ENCODE data around the gene EFNA5. TPM values are rescaled to one million over a fixed set of nuclear protein-coding genes. Genes with fewer than 3 reads are reported as not detected.

Gene EFNA5
- polyA plus RNA-seq, 1 donor (not counting 4 experiments of a cell fraction or from before 2014, with no cell fraction given): 4.8 TPM

GRCh38 chr5:107469064-107469463 lies 201.7 kb downstream of the EFNA5 start:
- Histone ChIP-seq H3K9ac (ENCODE audit: control insufficient read depth, extremely low read depth, insufficient read depth, low read length) (peak overlapping the region; percentile 48), H3K79me2 (ENCODE audit: control insufficient read depth, insufficient read depth, low read length) (peaks cover 2% of the 10 kb centered on the region), H3K4me1 (ENCODE audit: control insufficient read depth, extremely low read depth, insufficient read depth, low read length) (peaks cover 76% of the 10 kb centered on the region), H3K9me1 (ENCODE audit: control insufficient read depth, extremely low read depth, insufficient read depth, low read length) (no peaks in the 10 kb centered on the region), H4K20me1 (ENCODE audit: control insufficient read depth, extremely low read depth, insufficient read depth, low read length) (no peaks in the 10 kb centered on the region), H3K36me3 (ENCODE audit: control insufficient read depth in 2 of 2, extremely low read depth in 1 of 2, insufficient read depth in 2 of 2, low read length in 2 of 2) (no peaks in the 10 kb centered on the region), H3K4me3 (ENCODE audit: control insufficient read depth in 2 of 3, extremely low read depth in 1 of 3, insufficient read depth in 2 of 3, low read depth in 1 of 3, low read length in 3 of 3) (no peak overlapping the region), H3K9me3 (ENCODE audit: control insufficient read depth, low read depth, low read length) (no peaks in the 10 kb centered on the region), H3K27ac (ENCODE audit: control insufficient read depth, insufficient read depth, low read length) (peak overlapping the region; percentile 87), H3K4me2 (ENCODE audit: control insufficient read depth, extremely low read depth, insufficient read depth, low read depth, low read length) (peak overlapping the region; percentile 83), H3K27me3 (ENCODE audit: control insufficient read depth, extremely low read depth, insufficient read depth, low read length) (no peaks in the 10 kb centered on the region), H2AFZ (ENCODE audit: control insufficient read depth, low read length) (no peak overlapping the region)
- DNase-seq (ENCODE audit: low read depth, low spot score) (no peak), FAIRE-seq (no peak)
- dilution Hi-C loops (cut with MboI; ENCODE audit: extremely low pct_ligation_motif_present, low sequenced_read_pairs): no loop called here
- TF ChIP-seq CTCF (optimal IDR thresholded peaks at IDR 0.05 in 1 of 3, IDR thresholded peaks at IDR 0.05 in 1 of 3, conservative IDR thresholded peaks at IDR 0.05 in 1 of 3; ENCODE audit: extremely low read depth in 1 of 3, insufficient read depth in 2 of 3, low read length in 3 of 3) (no peak), EZH2 (IDR thresholded peaks at IDR 0.05; ENCODE audit: low read length) (no peak)

GRCh38 chr5:107468276-107468675 lies 202.5 kb downstream of the EFNA5 start:
- no peak overlapping the region for H3K4me3 ChIP-seq (ENCODE audit: control insufficient read depth in 2 of 3, extremely low read depth in 1 of 3, insufficient read depth in 2 of 3, low read depth in 1 of 3, low read length in 3 of 3)
- peaks cover 2% of the 10 kb centered on the region for H3K79me2 ChIP-seq (ENCODE audit: control insufficient read depth, insufficient read depth, low read length)
- no peaks in the 10 kb centered on the region for H3K36me3 ChIP-seq (ENCODE audit: control insufficient read depth in 2 of 2, extremely low read depth in 1 of 2, insufficient read depth in 2 of 2, low read length in 2 of 2)
- H3K9me1 ChIP-seq (ENCODE audit: control insufficient read depth, extremely low read depth, insufficient read depth, low read length): no peaks in the 10 kb centered on the region
- TF ChIP-seq CTCF (optimal IDR thresholded peaks at IDR 0.05 in 1 of 3, IDR thresholded peaks at IDR 0.05 in 1 of 3, conservative IDR thresholded peaks at IDR 0.05 in 1 of 3; ENCODE audit: extremely low read depth in 1 of 3, insufficient read depth in 2 of 3, low read length in 3 of 3) (no peak), EZH2 (IDR thresholded peaks at IDR 0.05; ENCODE audit: low read length) (no peak)
- peak overlapping the region; percentile 87 for H3K27ac ChIP-seq (ENCODE audit: control insufficient read depth, insufficient read depth, low read length)
- H3K4me1 ChIP-seq (ENCODE audit: control insufficient read depth, extremely low read depth, insufficient read depth, low read length): peaks cover 68% of the 10 kb centered on the region
- DNase-seq (ENCODE audit: low read depth, low spot score) (no peak), FAIRE-seq (peak; percentile 43)
- H3K9me3 ChIP-seq (ENCODE audit: control insufficient read depth, low read depth, low read length): no peaks in the 10 kb centered on the region
- no peaks in the 10 kb centered on the region for H3K27me3 ChIP-seq (ENCODE audit: control insufficient read depth, extremely low read depth, insufficient read depth, low read length)
- no peaks in the 10 kb centered on the region for H4K20me1 ChIP-seq (ENCODE audit: control insufficient read depth, extremely low read depth, insufficient read depth, low read length)
- dilution Hi-C loops (cut with MboI; ENCODE audit: extremely low pct_ligation_motif_present, low sequenced_read_pairs): no loop called here
- peak overlapping the region; percentile 19 for H3K4me2 ChIP-seq (ENCODE audit: control insufficient read depth, extremely low read depth, insufficient read depth, low read depth, low read length)
- H2AFZ ChIP-seq (ENCODE audit: control insufficient read depth, low read length): no peak overlapping the region
- no peak overlapping the region for H3K9ac ChIP-seq (ENCODE audit: control insufficient read depth, extremely low read depth, insufficient read depth, low read length)

Measured in keratinocyte (primary cell).